Retinal pigment epithelial cell (primary cell): ENCODE results near the gene C22orf23.

ENCODE experiments used
- DNase-seq: peaks from one replicate; pipeline ENCODE4 v3.0.0-alpha.2; 2010; ENCODE audit warnings: low read depth
- H3K4me3 ChIP-seq: 2 replicates; pipeline ENCODE4 v1.5.1; 2011; ENCODE audit warnings: mild to moderate bottlenecking, low read length, control low read depth, moderate library complexity
- TF ChIP-seq, protein P1 (sequence below): conservative IDR thresholded peaks from 2 replicates; pipeline ENCODE4 v1.5.1; 2011; ENCODE audit warnings: low read depth, low read length, control low read depth, inconsistent platforms

C22orf23 gene

DNA sequence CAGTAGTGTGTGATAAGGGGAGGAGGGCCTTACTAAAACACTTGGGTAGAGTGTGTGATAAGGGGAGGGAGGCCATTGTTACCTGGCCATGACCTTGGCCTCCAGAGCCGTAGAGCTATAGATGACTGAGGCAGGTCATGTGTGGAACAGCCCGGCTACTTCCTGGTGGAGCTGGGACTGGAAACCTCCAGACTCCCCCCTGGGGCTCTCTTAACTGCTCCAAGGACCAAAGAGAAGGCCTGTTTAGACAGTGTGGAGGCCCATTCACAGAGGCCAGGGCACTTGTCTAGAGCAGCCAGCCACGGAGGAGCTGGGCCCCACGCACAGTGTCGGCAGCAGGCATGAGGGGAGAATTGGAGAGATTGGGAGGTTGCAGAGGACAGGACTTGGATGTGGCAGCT is 59.8 kb downstream of the C22orf23 start:
- TF ChIP-seq, protein P1, sequence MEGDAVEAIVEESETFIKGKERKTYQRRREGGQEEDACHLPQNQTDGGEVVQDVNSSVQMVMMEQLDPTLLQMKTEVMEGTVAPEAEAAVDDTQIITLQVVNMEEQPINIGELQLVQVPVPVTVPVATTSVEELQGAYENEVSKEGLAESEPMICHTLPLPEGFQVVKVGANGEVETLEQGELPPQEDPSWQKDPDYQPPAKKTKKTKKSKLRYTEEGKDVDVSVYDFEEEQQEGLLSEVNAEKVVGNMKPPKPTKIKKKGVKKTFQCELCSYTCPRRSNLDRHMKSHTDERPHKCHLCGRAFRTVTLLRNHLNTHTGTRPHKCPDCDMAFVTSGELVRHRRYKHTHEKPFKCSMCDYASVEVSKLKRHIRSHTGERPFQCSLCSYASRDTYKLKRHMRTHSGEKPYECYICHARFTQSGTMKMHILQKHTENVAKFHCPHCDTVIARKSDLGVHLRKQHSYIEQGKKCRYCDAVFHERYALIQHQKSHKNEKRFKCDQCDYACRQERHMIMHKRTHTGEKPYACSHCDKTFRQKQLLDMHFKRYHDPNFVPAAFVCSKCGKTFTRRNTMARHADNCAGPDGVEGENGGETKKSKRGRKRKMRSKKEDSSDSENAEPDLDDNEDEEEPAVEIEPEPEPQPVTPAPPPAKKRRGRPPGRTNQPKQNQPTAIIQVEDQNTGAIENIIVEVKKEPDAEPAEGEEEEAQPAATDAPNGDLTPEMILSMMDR: no peak
- no peak overlapping the region for H3K4me3 ChIP-seq
- DNase-seq: no peak
